ENCODE data around the gene RNF213. TPM values are rescaled to one million over a fixed set of nuclear protein-coding genes. Genes with fewer than 3 reads are reported as not detected.

RNF213 gene
- total RNA-seq, 1 experiment from 2014 or later: 28.6 TPM

DNA sequence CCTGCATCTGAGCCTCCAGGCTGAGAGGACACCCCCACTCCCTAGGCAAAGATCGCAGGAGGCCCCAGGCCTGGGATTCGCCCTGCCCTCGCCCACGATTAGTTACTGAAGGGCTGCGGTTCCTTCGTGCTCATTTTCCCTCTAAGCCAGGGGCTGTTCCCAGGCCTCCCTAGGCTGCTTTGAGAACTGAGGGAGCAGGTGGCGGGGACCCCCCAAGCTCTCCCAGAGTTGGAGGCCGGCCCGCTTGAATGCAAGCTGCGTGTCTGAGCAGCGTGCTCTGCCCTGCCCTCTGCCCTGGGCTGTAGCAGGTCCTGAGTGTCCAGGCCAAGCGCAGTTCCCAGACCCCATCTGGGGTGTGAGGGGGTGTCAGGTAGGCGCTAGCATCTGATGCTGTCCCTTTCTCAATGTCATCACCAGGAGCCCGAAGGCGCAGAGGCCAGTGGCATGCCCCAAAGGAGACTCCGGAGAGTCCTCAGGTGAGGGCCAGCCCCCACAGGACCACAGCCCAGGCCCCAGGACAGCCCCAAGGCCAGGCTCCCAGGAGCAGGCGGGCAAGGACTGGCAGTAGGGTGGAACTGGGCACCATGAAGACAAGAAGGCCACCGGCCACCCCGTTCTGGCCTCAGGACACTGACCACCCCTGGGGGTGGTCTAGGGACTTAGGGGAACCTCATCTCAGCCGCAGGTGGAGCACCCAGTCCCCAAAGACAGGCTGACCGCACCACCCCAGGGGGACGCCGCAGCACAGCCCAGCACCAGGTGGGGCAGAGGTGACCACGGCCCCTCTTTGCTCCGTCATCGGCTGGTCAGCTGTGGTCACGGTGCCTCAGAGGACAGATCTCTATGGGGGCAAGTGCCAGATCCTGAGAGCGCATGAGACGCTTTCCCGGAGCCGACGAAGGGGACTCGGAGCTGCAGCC, 169.0 kb downstream of the RNF213 start:
- no peak for DNase-seq (ENCODE audit: low read depth)

DNA sequence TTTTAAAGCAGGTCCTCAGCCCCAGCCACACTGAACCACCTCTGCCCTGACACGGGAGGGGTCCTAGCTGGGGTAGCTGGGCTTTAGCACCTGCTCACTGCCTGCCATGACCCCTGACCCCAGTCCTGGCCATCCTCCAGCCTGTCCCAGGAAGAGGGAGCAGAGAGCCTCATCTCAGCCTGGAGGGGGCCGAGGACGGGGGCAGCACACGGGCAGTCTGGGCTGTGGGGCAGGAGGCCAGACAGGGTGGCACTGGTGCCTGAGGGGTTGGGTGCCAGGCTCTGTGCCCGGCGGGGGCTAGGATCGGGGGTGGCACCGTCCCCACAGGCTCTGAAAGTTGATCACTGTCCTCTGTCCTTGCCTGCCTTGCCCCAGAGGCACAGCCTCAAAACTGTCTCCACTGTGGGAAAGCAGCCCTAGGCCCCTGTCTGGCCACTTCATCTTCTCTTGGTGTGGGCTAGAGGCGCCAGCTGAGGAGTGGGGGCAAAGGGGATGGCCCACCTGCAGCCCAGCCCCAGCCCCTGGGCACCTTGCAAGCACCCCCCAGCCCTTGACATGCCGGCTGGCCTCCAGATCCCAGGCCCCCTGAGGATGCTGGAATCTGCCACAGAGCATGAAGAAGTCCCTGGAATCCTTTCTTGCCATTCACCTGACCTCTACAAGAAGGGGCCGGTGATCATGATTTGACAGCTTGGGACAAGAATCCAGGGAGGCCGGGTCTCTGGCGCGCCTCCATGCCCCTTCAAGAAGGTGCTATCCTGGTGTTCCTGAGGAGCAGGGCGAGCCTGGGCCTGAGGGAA, 170.0 kb downstream of the RNF213 start:
- DNase-seq (ENCODE audit: low read depth): no peak

GRCh38 chr17:80431246-80432195, 170.9 kb downstream of the RNF213 start:
- DNase-seq (ENCODE audit: low read depth): no peak

GRCh38 chr17:80432350-80432955, 171.8 kb downstream of the RNF213 start:
- DNase-seq (ENCODE audit: low read depth): no peak

GRCh38 chr17:80432961-80433550, 172.4 kb downstream of the RNF213 start:
- DNase-seq (ENCODE audit: low read depth): no peak

- DNase-seq (ENCODE audit: low read depth): no peak
Measured at GRCh38 chr17:80433916-80434666, 173.4 kb downstream of the RNF213 start.

- DNase-seq (ENCODE audit: low read depth): no peak
Measured at GRCh38 chr17:80437532-80437931, 176.9 kb downstream of the RNF213 start.

GRCh38 chr17:80438806-80439205, 178.2 kb downstream of the RNF213 start:
- DNase-seq (ENCODE audit: low read depth): no peak

DNA sequence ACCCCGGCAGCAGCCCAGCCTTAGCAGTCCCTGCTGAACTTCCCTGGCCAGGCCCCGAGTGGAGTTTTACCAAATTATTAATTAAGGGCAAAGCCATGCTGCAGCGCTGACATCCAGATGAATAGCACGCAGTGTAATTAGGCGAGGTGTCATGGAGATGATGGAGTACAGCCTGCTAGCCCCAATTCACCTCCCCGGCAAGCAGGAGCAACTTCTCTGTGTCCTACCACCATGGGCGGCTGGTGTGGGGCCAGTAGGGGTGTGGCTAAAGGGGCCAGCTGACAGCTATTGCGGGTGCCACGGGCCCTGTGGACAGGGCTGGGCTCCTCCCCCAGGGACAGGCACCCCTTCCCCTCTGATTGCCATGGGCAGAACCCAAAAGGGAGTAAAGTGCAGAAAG, 178.8 kb downstream of the RNF213 start:
- no peak for DNase-seq (ENCODE audit: low read depth)

- peak; percentile 23 for DNase-seq (ENCODE audit: low read depth)
Measured at GRCh38 chr17:80441133-80441578, 180.5 kb downstream of the RNF213 start.

DNA sequence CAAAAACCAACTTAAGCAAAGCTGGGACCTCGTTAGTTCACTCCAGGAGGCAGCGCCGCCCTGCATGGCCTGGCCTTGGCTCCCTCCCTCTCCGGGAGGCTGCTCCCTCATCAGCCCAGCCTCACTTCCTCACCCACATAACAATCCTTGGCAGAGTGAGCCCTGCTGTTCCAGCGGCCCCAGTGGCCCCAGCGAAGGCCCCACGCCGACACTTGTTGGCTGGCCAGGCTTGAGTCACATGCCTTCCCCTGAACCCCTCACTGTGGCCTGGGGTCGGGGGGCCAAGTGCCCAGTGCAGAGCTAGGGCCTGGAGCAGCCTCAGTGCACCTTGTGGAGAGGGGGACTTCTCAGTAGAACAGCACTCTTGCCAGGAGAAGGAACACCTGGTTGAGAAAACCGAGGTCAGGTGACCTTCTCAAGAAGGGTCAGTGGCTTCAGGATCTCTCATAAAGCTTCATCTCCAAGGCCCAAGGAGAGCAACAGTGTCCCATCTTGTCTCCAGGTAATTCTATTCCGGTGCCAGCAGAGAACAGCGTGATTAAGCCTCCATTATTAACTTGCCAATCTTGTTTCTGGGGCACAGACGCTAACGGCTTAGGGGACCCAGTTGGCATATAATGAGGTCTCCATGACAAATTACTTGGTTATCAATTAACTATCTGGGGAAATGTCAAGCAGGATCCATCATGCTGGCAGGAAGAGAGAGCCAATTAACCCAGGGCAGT, 181.1 kb downstream of the RNF213 start:
- DNase-seq (ENCODE audit: low read depth): no peak

GRCh38 chr17:80442323-80442659, 181.6 kb downstream of the RNF213 start:
- DNase-seq (ENCODE audit: low read depth): no peak

DNA sequence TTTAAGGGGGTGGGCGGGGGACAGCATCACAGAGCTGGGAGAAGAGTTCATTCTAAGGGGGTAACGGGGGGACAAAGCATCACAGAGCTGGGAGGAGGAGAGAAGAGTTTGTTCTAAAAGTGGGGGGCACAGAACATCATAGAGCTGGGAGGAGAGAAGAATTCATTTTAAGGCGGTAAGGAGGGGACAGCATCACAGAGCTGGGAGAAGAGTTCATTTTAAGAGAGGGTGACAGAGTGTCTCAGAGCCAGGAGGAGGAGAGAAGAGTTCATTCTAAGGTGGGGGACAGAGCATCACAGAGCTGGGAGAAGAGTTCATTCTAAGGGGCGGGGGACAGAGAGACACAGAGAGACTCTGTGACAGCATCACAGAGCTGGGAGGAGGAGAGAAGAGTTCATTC, 182.1 kb downstream of the RNF213 start:
- no peak for DNase-seq (ENCODE audit: low read depth)

GRCh38 chr17:80443498-80443897, 182.8 kb downstream of the RNF213 start:
- DNase-seq (ENCODE audit: low read depth): no peak

DNA sequence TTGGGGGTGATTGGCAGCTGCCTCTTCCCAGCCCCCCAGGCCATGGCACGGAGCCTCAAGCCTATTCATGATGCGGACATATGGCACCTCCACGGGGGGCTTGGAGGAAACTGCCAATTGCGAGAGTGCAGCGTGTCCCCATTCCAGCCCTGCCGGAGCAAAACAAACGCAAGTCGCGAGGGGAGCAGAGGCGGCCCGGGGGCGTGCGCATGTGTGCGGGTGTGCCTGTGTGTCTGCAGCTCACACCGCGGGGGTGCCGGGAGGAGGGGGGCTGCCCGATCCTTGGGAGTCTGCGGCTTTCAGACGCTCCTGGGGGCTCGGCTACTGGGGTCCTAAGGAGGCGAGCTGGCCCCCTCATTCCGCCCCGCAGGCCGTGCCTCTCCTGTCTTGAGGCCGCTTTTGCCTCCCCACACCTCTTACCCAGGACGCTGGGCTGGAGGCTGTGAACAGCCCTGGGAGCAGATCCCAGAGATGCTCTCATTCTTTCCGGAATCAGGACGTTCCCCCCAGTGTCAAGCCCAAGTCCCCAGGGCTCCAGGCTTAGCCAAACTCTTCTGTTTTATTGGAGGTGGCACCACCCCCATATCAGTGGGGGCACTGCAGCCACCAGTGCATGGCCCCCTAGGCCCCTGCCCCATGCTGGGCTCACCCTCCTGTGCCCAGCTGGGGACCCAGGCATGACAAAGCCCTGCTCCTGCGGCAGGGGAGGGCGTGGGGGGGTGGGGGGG, 183.4 kb downstream of the RNF213 start:
- DNase-seq (ENCODE audit: low read depth): no peak

- no peak for DNase-seq (ENCODE audit: low read depth)
Measured at GRCh38 chr17:80444644-80444979, 184.0 kb downstream of the RNF213 start.

DNA sequence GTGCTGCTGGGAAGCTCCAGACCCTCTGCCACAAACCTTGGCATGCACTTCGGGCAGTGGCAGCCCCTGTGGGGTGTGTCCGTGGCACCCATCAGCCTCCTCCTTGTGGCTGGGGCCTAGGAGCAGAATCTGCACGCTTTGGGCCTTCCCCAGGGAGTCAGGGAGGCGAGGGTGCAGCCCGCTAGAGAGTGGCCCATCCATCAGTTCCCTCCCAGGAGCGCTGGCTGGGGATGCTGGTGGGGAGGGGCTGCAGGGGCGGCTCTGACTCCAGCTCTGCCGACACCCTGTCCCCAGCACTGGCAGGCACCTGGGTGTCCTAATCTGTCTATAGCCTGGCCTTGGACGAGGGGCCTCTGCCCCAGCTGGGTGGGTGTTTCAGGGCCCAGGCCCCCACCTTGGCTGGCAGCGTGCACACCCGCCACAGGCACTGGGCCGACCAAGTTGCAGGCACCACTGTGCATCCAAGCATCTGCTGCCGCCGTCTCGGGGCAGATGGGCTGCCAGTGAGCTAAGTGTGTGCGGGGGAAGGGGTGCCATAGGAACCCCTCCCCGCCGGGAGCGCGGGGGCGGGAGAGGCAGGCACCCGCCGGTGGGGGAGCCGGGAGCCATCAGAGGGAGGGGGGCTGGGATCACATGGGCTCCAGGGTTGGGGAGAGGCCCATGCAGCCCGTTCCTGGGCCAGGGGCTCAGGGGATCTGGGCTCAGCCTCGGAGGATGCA, 184.5 kb downstream of the RNF213 start:
- no peak for DNase-seq (ENCODE audit: low read depth)

GRCh38 chr17:80445726-80446110, 185.1 kb downstream of the RNF213 start:
- DNase-seq (ENCODE audit: low read depth): no peak

All from HT1080 (cell line).